ENCODE measurements around the gene AQP3. TPM values are rescaled to one million over a fixed set of nuclear protein-coding genes. Genes with fewer than 3 reads are reported as not detected.
"Not testable (repeated sequence)": the region's sequence is repeated elsewhere in the genome, so short reads cannot be mapped to it uniquely, and the experiment has no call there.

AQP3 gene
- total RNA-seq, 1 donor from 2014 or later = 0.20 TPM

GRCh38 chr9:33442125-33442524 lies 5.3 kb downstream of the AQP3 start:
- DNase-seq (ENCODE audit: low read depth in 2 of 2) = no peak

GRCh38 chr9:33440609-33441008 lies 6.8 kb downstream of the AQP3 start:
- no peak for DNase-seq (ENCODE audit: low read depth in 2 of 2)

GRCh38 chr9:33440204-33440603 lies 7.2 kb downstream of the AQP3 start:
- no peak for DNase-seq (ENCODE audit: low read depth in 2 of 2)

- DNase-seq (ENCODE audit: low read depth in 2 of 2) = no peak
Measured at GRCh38 chr9:33439731-33440130, 7.7 kb downstream of the AQP3 start.

- DNase-seq (ENCODE audit: low read depth in 2 of 2) = no peak
Measured at GRCh38 chr9:33438926-33439680, 8.3 kb downstream of the AQP3 start.

GRCh38 chr9:33437898-33438297 lies 9.5 kb downstream of the AQP3 start:
- no peak for DNase-seq (ENCODE audit: low read depth in 2 of 2)

GRCh38 chr9:33437205-33437604 lies 10.2 kb downstream of the AQP3 start:
- DNase-seq (ENCODE audit: low read depth in 2 of 2) = no peak

GRCh38 chr9:33436445-33436844 lies 10.9 kb downstream of the AQP3 start:
- no peak for DNase-seq (ENCODE audit: low read depth in 2 of 2)

- no peak for DNase-seq (ENCODE audit: low read depth in 2 of 2)
Measured at GRCh38 chr9:33435821-33436277, 11.5 kb downstream of the AQP3 start.

- no peak for DNase-seq (ENCODE audit: low read depth in 2 of 2)
Measured at GRCh38 chr9:33434317-33435105, 12.9 kb downstream of the AQP3 start.

- DNase-seq (ENCODE audit: low read depth in 2 of 2) = no peak
Measured at GRCh38 chr9:33433871-33434270, 13.5 kb downstream of the AQP3 start.

- no peak for DNase-seq (ENCODE audit: low read depth in 2 of 2)
Measured at GRCh38 chr9:33431420-33431819, 16.0 kb downstream of the AQP3 start.

GRCh38 chr9:33430942-33431341 lies 16.5 kb downstream of the AQP3 start:
- DNase-seq (ENCODE audit: low read depth in 2 of 2) = no peak

- no peak for DNase-seq (ENCODE audit: low read depth in 2 of 2)
Measured at GRCh38 chr9:33429256-33429985, 18.0 kb downstream of the AQP3 start.

GRCh38 chr9:33426843-33427293 lies 20.5 kb downstream of the AQP3 start:
- no peak for DNase-seq (ENCODE audit: low read depth in 2 of 2)

GRCh38 chr9:33425128-33425533 lies 22.3 kb downstream of the AQP3 start:
- no peak for DNase-seq (ENCODE audit: low read depth in 2 of 2)

- not testable (repeated sequence) for DNase-seq (ENCODE audit: low read depth in 2 of 2)
Measured at GRCh38 chr9:33424492-33424891, 22.9 kb downstream of the AQP3 start.

GRCh38 chr9:33424043-33424442 lies 23.4 kb downstream of the AQP3 start:
- DNase-seq (ENCODE audit: low read depth in 2 of 2) = not testable (repeated sequence)

- DNase-seq (ENCODE audit: low read depth in 2 of 2) = no peak
Measured at GRCh38 chr9:33419708-33420303, 27.6 kb downstream of the AQP3 start.

- DNase-seq (ENCODE audit: low read depth in 2 of 2) = no peak
Measured at GRCh38 chr9:33418090-33418489, 29.3 kb downstream of the AQP3 start.

- DNase-seq (ENCODE audit: low read depth in 2 of 2) = no peak
Measured at GRCh38 chr9:33416996-33417395, 30.4 kb downstream of the AQP3 start.
